CD4-positive, CD25-positive, alpha-beta regulatory T cell (primary cell): ENCODE data around the gene MEF2D. TPM values are rescaled to one million over a fixed set of nuclear protein-coding genes. Genes with fewer than 3 reads are reported as not detected.
A peak's percentile ranks its signal among the peaks of the same experiment; 100 is the strongest.

Experiments used
- ATAC-seq, 2 donors: fragments of 150-1000 bp; cut with Tn5 transposase; one replicate each; pipeline ENCODE4 v1.10.0; 2021; ENCODE audit warnings: low read depth in 2 of 2, moderate number of reproducible peaks in 2 of 2, moderate library complexity in 1 of 2
- DNase-seq, 3 donors: peaks; one replicate each; pipeline versions ENCODE4 v3.0.0 to v3.0.0-alpha.2; 2012 to 2022; ENCODE audit warnings: mixed read lengths in 1 of 3
- H3K27ac ChIP-seq: one replicate; pipeline ENCODE4 v1.7.0; 2013; ENCODE audit warnings: mild to moderate bottlenecking, low read length; ENCODE audit not compliant: insufficient read depth, poor library complexity, severe bottlenecking
- H3K27me3 ChIP-seq: one replicate; pipeline ENCODE4 v1.7.0; 2013; ENCODE audit warnings: low read length; ENCODE audit not compliant: control insufficient read depth, insufficient read depth
- H3K36me3 ChIP-seq: one replicate; pipeline ENCODE4 v1.7.0; 2013; ENCODE audit warnings: mild to moderate bottlenecking, low read length, moderate library complexity; ENCODE audit not compliant: control insufficient read depth, insufficient read depth
- H3K4me1 ChIP-seq: 2 replicates; pipeline ENCODE4 v1.7.0; 2013; ENCODE audit warnings: mild to moderate bottlenecking, low read length; ENCODE audit not compliant: insufficient read depth, control insufficient read depth, poor library complexity, severe bottlenecking
- H3K4me3 ChIP-seq: one replicate; pipeline ENCODE4 v1.7.0; 2013; ENCODE audit warnings: low read depth, mild to moderate bottlenecking, low read length, moderate library complexity
- H3K9me3 ChIP-seq, 2 experiments: 1 replicate in 1 of 2; 2 replicates in 1 of 2; pipeline ENCODE4 v1.7.0; 2013; ENCODE audit warnings: low read length in 2 of 2, mild to moderate bottlenecking in 1 of 2, moderate library complexity in 1 of 2; ENCODE audit not compliant: control insufficient read depth in 2 of 2
- H3K27ac Mint-ChIP-seq, 3 donors: one replicate each; pipeline ENCODE4 v1.8.0; 2020 to 2022; ENCODE audit warnings: mild to moderate bottlenecking in 3 of 3, mixed read lengths in 3 of 3, moderate library complexity in 2 of 3
- H3K27me3 Mint-ChIP-seq: one replicate; pipeline ENCODE4 v1.8.0; 2022; ENCODE audit warnings: mild to moderate bottlenecking, mixed read lengths
- H3K36me3 Mint-ChIP-seq: one replicate; pipeline ENCODE4 v1.8.0; 2020; ENCODE audit warnings: mixed read lengths
- H3K4me1 Mint-ChIP-seq, 4 donors: one replicate each; pipeline ENCODE4 v1.8.0; 2020 to 2022; ENCODE audit warnings: mixed read lengths in 4 of 4, mild to moderate bottlenecking in 1 of 4
- H3K4me3 Mint-ChIP-seq, 4 donors: one replicate each; pipeline ENCODE4 v1.8.0; 2020 to 2022; ENCODE audit warnings: mild to moderate bottlenecking in 4 of 4, mixed read lengths in 4 of 4, moderate library complexity in 3 of 4
- H3K9me3 Mint-ChIP-seq, 7 donors: one replicate each; pipeline ENCODE4 v1.8.0; 2020 to 2022; ENCODE audit warnings: mixed read lengths in 7 of 7, mild to moderate bottlenecking in 3 of 7, moderate library complexity in 2 of 7
- polyA plus RNA-seq, 4 donors: library from polyadenylated mRNA; unstranded; fragments of 300-500 nt; fragmentation: Illumina TruSeq; gene quantifications; one replicate each; pipeline ENCODE4 v1.2.3, GENCODE V29; 2021
- total RNA-seq: library from RNA; stranded (reverse); gene quantifications from one replicate; pipeline ENCODE4 v1.2.3, GENCODE V29; 2022

The MEF2D gene
- total and polyA plus RNA-seq, 5 donors from 2014 or later = 4.6 to 186 (median 7.0) TPM

GRCh38 chr1:156434989-156435544 lies 65.5 kb downstream of the MEF2D start:
- H3K9me3 Mint-ChIP-seq = peaks cover 0 to 5% (median 0%) of the 10 kb centered on the region in 7 donors
- H3K4me1 Mint-ChIP-seq = peaks cover 4 to 34% (median 14%) of the 10 kb centered on the region in 4 donors
- H3K27me3 Mint-ChIP-seq = peaks cover 95% of the 10 kb centered on the region
- Histone ChIP-seq H3K9me3 (no peaks in the 10 kb centered on the region), H3K4me1 (peaks cover 31% of the 10 kb centered on the region), H3K27me3 (peaks cover 66% of the 10 kb centered on the region), H3K36me3 (no peaks in the 10 kb centered on the region), H3K27ac (no peak overlapping the region), H3K4me3 (no peak overlapping the region)
- no peaks in the 10 kb centered on the region for H3K36me3 Mint-ChIP-seq
- H3K4me3 Mint-ChIP-seq = peak overlapping the region; percentile 32 to 84 (median 74)
- ATAC-seq = peak in 1 of 2 donors; percentile 6
- H3K27ac Mint-ChIP-seq = no peak overlapping the region
- DNase-seq = no peak

DNA sequence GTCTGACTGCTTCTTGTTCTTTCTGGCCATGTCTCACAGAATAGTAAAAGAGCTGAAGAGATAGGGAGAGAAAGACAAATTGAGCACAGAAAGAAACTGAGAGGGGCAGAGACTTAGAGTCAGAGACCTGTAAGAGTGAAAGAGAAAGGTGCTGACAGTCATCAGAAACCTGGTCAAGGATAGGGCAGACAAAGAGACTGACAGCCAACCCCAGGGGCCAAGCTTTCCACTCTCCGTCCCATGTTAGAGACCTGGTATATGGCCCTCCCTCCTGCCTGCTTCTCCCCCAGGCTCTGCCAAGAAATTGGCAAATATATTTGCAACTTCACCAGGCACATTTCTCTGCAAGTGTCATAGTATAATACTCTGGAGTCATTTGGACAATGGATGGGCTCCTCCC lies 67.0 kb downstream of the MEF2D start:
- peaks cover 4 to 27% (median 15%) of the 10 kb centered on the region in 4 donors for H3K4me1 Mint-ChIP-seq
- H3K36me3 Mint-ChIP-seq = no peaks in the 10 kb centered on the region

GRCh38 chr1:156433032-156433431 lies 67.5 kb downstream of the MEF2D start:
- Histone ChIP-seq H3K36me3 (no peaks in the 10 kb centered on the region), H3K27ac (no peak overlapping the region), H3K4me3 (no peak overlapping the region), H3K4me1 (peaks cover 19% of the 10 kb centered on the region), H3K9me3 (no peaks in the 10 kb centered on the region), H3K27me3 (peaks cover 61% of the 10 kb centered on the region)
- Mint-ChIP-seq H3K27ac (no peak overlapping the region), H3K4me3 (peak overlapping the region in 1 of 4 donors; percentile 2), H3K4me1 (peaks cover 0 to 23% (median 11%) of the 10 kb centered on the region in 4 donors), H3K27me3 (peaks cover 96% of the 10 kb centered on the region), H3K9me3 (peaks cover 0 to 8% (median 0%) of the 10 kb centered on the region in 7 donors), H3K36me3 (no peaks in the 10 kb centered on the region)
- DNase-seq = no peak
- no peak for ATAC-seq

More for the DNA sequence above, 67.0 kb downstream of the MEF2D start:
- Mint-ChIP-seq H3K27me3 (peaks cover 96% of the 10 kb centered on the region), H3K9me3 (peaks cover 0 to 8% (median 0%) of the 10 kb centered on the region in 7 donors), H3K27ac (no peak overlapping the region), H3K4me3 (peak overlapping the region in 1 of 4 donors; percentile 2)
- Histone ChIP-seq H3K27me3 (peaks cover 64% of the 10 kb centered on the region), H3K4me3 (no peak overlapping the region), H3K9me3 (no peaks in the 10 kb centered on the region), H3K4me1 (peaks cover 24% of the 10 kb centered on the region), H3K27ac (no peak overlapping the region), H3K36me3 (no peaks in the 10 kb centered on the region)
- DNase-seq (no peak), ATAC-seq (no peak)

GRCh38 chr1:156432669-156433018 lies 67.9 kb downstream of the MEF2D start:
- Mint-ChIP-seq H3K4me1 (peaks cover 0 to 20% (median 10%) of the 10 kb centered on the region in 4 donors), H3K27ac (no peak overlapping the region), H3K9me3 (peaks cover 0 to 7% (median 0%) of the 10 kb centered on the region in 7 donors), H3K27me3 (peaks cover 96% of the 10 kb centered on the region), H3K4me3 (no peak overlapping the region), H3K36me3 (no peaks in the 10 kb centered on the region)
- no peak overlapping the region for H3K4me3 ChIP-seq
- ATAC-seq = no peak
- no peak for DNase-seq
- no peak overlapping the region for H3K27ac ChIP-seq
- H3K9me3 ChIP-seq = no peaks in the 10 kb centered on the region
- peaks cover 19% of the 10 kb centered on the region for H3K4me1 ChIP-seq
- no peaks in the 10 kb centered on the region for H3K36me3 ChIP-seq
- H3K27me3 ChIP-seq = peaks cover 61% of the 10 kb centered on the region

DNA sequence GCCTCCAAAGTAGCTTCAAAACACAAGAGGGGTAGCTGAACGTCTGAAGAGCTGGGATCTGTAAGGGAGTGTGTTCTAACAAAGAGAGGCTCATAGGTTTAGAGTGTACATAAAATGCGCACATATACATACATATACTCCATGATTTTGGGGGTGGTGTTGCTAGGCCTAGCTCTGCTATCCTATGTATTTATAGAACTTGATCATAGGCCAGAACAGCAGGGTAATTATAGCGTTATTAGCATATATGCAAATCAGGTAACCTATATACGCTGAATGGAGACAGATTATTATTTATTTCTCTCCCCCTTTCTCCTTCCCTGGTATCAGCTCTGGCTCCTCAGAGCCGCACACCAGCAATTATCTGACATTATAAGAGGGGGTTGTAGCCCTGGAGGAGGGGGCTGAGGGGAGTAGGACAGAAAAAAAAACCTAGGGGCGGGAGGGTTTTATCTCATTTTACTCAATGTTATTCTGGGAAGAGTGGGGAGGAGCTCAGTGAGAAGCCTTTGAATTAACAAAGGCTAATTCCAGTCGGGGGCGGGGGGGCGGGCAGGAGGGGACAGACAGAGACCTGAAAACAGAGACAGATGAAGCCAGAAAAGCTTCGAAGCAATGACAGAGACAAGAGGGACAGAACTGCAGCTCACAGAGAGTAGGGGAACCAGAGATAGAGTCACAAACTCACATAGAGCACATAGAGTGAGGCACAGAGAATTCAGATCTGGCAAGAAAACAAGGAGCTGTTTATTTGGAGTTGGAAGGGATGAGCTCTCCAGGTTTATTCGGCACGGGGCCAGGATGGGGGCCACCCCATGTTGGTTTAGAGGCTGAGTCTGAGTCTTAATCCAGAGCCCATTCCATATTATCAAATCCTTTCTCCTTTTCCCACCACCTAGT lies 68.6 kb downstream of the MEF2D start:
- no peak for DNase-seq
- no peaks in the 10 kb centered on the region for H3K36me3 ChIP-seq
- no peak for ATAC-seq
- peaks cover 0 to 3% (median 0%) of the 10 kb centered on the region in 7 donors for H3K9me3 Mint-ChIP-seq
- peaks cover 0 to 14% (median 8%) of the 10 kb centered on the region in 4 donors for H3K4me1 Mint-ChIP-seq
- H3K4me1 ChIP-seq = peaks cover 13% of the 10 kb centered on the region
- no peak overlapping the region for H3K4me3 Mint-ChIP-seq
- H3K27me3 ChIP-seq = peaks cover 60% of the 10 kb centered on the region
- H3K36me3 Mint-ChIP-seq = no peaks in the 10 kb centered on the region
- peaks cover 96% of the 10 kb centered on the region for H3K27me3 Mint-ChIP-seq
- H3K9me3 ChIP-seq = no peaks in the 10 kb centered on the region
- no peak overlapping the region for H3K4me3 ChIP-seq
- no peak overlapping the region for H3K27ac Mint-ChIP-seq
- H3K27ac ChIP-seq = no peak overlapping the region

GRCh38 chr1:156431366-156431765 lies 69.2 kb downstream of the MEF2D start:
- Mint-ChIP-seq H3K9me3 (peaks cover 0 to 3% (median 0%) of the 10 kb centered on the region in 7 donors), H3K36me3 (no peaks in the 10 kb centered on the region), H3K27me3 (peaks cover 96% of the 10 kb centered on the region), H3K4me1 (peaks cover 0 to 11% (median 7%) of the 10 kb centered on the region in 4 donors), H3K4me3 (no peak overlapping the region), H3K27ac (no peak overlapping the region)
- peaks cover 6% of the 10 kb centered on the region for H3K4me1 ChIP-seq
- ATAC-seq (no peak), DNase-seq (no peak)
- no peaks in the 10 kb centered on the region for H3K9me3 ChIP-seq
- H3K27ac ChIP-seq = no peak overlapping the region
- peaks cover 64% of the 10 kb centered on the region for H3K27me3 ChIP-seq
- H3K4me3 ChIP-seq = no peak overlapping the region
- no peaks in the 10 kb centered on the region for H3K36me3 ChIP-seq

GRCh38 chr1:156430866-156431265 lies 69.7 kb downstream of the MEF2D start:
- no peak for DNase-seq
- Mint-ChIP-seq H3K4me1 (peaks cover 0 to 10% (median 7%) of the 10 kb centered on the region in 4 donors), H3K27me3 (peaks cover 93% of the 10 kb centered on the region), H3K4me3 (no peak overlapping the region), H3K27ac (no peak overlapping the region), H3K9me3 (peaks cover 0 to 3% (median 0%) of the 10 kb centered on the region in 7 donors), H3K36me3 (no peaks in the 10 kb centered on the region)
- no peak overlapping the region for H3K27ac ChIP-seq
- H3K9me3 ChIP-seq = no peaks in the 10 kb centered on the region
- no peaks in the 10 kb centered on the region for H3K36me3 ChIP-seq
- no peak for ATAC-seq
- peaks cover 69% of the 10 kb centered on the region for H3K27me3 ChIP-seq
- H3K4me3 ChIP-seq = no peak overlapping the region
- H3K4me1 ChIP-seq = peaks cover 4% of the 10 kb centered on the region
